Neural cell (in vitro differentiated cells): Measurements from ENCODE around the gene MICALL1. TPM values are rescaled to one million over a fixed set of nuclear protein-coding genes. Genes with fewer than 3 reads are reported as not detected.

Experiments
- H2AFZ ChIP-seq: fragments of 200-600, 300-800 bp; sonication (generic), shearing (Covaris generic); 2 replicates; pipeline ENCODE4 v1.6.0; 2014; ENCODE audit warnings: low read depth, mild to moderate bottlenecking, antibody characterized with exemption, low read length, moderate library complexity
- H3F3A ChIP-seq: fragments of 200-600 bp; shearing (Covaris generic); 2 replicates; pipeline ENCODE4 v1.6.1; 2016; ENCODE audit warnings: mild to moderate bottlenecking, moderate library complexity, mixed read lengths, antibody characterized with exemption, low read length; ENCODE audit not compliant: insufficient read depth, poor library complexity, severe bottlenecking
- H3K27ac ChIP-seq: fragments of 200-600, 300-800 bp; sonication (generic), shearing (Covaris generic); 2 replicates; pipeline ENCODE4 v1.5.1; 2014; ENCODE audit warnings: mild to moderate bottlenecking, low read length, moderate library complexity
- H3K27me3 ChIP-seq: fragments of 300-800, 200-600 bp; sonication (generic), shearing (Covaris generic); 2 replicates; pipeline ENCODE4 v1.6.0; 2014; ENCODE audit warnings: mild to moderate bottlenecking, low read depth, low read length, moderate library complexity; ENCODE audit not compliant: insufficient read depth
- H3K36me3 ChIP-seq: fragments of 300-800, 200-600 bp; sonication (generic), shearing (Covaris generic); 2 replicates; pipeline ENCODE4 v1.5.1; 2014; ENCODE audit warnings: mild to moderate bottlenecking, antibody characterized with exemption, low read length, moderate library complexity; ENCODE audit not compliant: insufficient read depth
- H3K4me2 ChIP-seq: fragments of 300-800, 200-600 bp; sonication (generic), shearing (Covaris generic); 2 replicates; pipeline ENCODE4 v1.6.0; 2014; ENCODE audit warnings: mild to moderate bottlenecking, low read length
- H3K4me3 ChIP-seq: fragments of 300-800, 200-600 bp; sonication (generic), shearing (Covaris generic); 2 replicates; pipeline ENCODE4 v1.5.1; 2014; ENCODE audit warnings: mild to moderate bottlenecking, low read length, moderate library complexity
- H3K79me2 ChIP-seq: fragments of 200-600 bp; shearing (Covaris generic); replicated peaks from 2 replicates; pipeline ENCODE4 v1.6.0; 2014; ENCODE audit warnings: mild to moderate bottlenecking, low read length, moderate library complexity; ENCODE audit not compliant: insufficient read depth
- H3K9ac ChIP-seq: fragments of 300-800, 200-600 bp; sonication (generic), shearing (Covaris generic); 2 replicates; pipeline ENCODE4 v1.6.1; 2016; ENCODE audit warnings: mild to moderate bottlenecking, low read length, mixed read lengths
- H3K9me2 ChIP-seq: fragments of 200-600 bp; shearing (Covaris generic); 2 replicates; pipeline ENCODE4 v1.6.1; 2016; ENCODE audit warnings: mild to moderate bottlenecking, low read length, mixed read lengths; ENCODE audit not compliant: insufficient read depth
- H3K9me3 ChIP-seq: fragments of 200-600, 300-800 bp; sonication (generic), shearing (Covaris generic); 2 replicates; pipeline ENCODE4 v1.6.1; 2016; ENCODE audit warnings: mild to moderate bottlenecking, mixed run types, low read length, moderate library complexity, mixed read lengths
- H4K20me1 ChIP-seq: fragments of 200-600 bp; shearing (Covaris generic); 2 replicates; pipeline ENCODE4 v1.6.1; 2016; ENCODE audit warnings: mild to moderate bottlenecking, mixed run types; ENCODE audit not compliant: insufficient read depth
- CTCF ChIP-seq: fragments of 450-650 bp; IDR thresholded peaks from 2 replicates; pipeline ENCODE4 v1.5.1; 2014; ENCODE audit warnings: antibody characterized with exemption, mild to moderate bottlenecking, moderate library complexity; ENCODE audit not compliant: poor library complexity, severe bottlenecking
- EP300 ChIP-seq: fragments of 450-650 bp; conservative IDR thresholded peaks from 2 replicates; pipeline ENCODE4 v1.6.1; 2014; ENCODE audit warnings: antibody characterized with exemption, mild to moderate bottlenecking, moderate library complexity; ENCODE audit not compliant: poor library complexity, severe bottlenecking
- EZH2 ChIP-seq: fragments of 200-600, 300-800 bp; shearing (Covaris generic), sonication (generic); IDR thresholded peaks from 2 replicates; pipeline ENCODE4 v1.6.1; 2014; ENCODE audit warnings: antibody characterized with exemption, low read length, borderline replicate concordance, mild to moderate bottlenecking; ENCODE audit not compliant: insufficient read depth, poor library complexity, severe bottlenecking
- MXI1 ChIP-seq: fragments of 450-650 bp; conservative IDR thresholded peaks from 2 replicates; pipeline ENCODE4 v1.6.1; 2014; ENCODE audit warnings: antibody characterized with exemption, mild to moderate bottlenecking; ENCODE audit not compliant: poor library complexity, severe bottlenecking
- POLR2AphosphoS5 ChIP-seq: IDR thresholded peaks from 2 replicates; pipeline ENCODE4 v1.6.1; 2012
- RAD21 ChIP-seq: fragments of 450-650 bp; conservative IDR thresholded peaks from 2 replicates; pipeline ENCODE4 v1.6.1; 2014; ENCODE audit warnings: antibody characterized with exemption, mild to moderate bottlenecking, moderate library complexity
- REST ChIP-seq: IDR thresholded peaks from 2 replicates; pipeline ENCODE4 v1.6.1; 2012; ENCODE audit warnings: borderline replicate concordance
- SMC3 ChIP-seq: fragments of 450-650 bp; conservative IDR thresholded peaks from 2 replicates; pipeline ENCODE4 v1.6.1; 2014; ENCODE audit warnings: antibody characterized with exemption, mild to moderate bottlenecking, moderate library complexity; ENCODE audit not compliant: poor library complexity
- TAF1 ChIP-seq: IDR thresholded peaks from 2 replicates; pipeline ENCODE4 v1.6.1; 2012; ENCODE audit warnings: low read depth
- polyA plus RNA-seq: library from polyadenylated mRNA; depleted of rRNA; stranded (reverse); fragments of >200 nt; gene quantifications from 2 replicates; pipeline ENCODE4 v1.2.3, GENCODE V29; 2014

The MICALL1 gene
- polyA plus RNA-seq, 1 donor from 2014 or later, result 11.4 TPM

DNA sequence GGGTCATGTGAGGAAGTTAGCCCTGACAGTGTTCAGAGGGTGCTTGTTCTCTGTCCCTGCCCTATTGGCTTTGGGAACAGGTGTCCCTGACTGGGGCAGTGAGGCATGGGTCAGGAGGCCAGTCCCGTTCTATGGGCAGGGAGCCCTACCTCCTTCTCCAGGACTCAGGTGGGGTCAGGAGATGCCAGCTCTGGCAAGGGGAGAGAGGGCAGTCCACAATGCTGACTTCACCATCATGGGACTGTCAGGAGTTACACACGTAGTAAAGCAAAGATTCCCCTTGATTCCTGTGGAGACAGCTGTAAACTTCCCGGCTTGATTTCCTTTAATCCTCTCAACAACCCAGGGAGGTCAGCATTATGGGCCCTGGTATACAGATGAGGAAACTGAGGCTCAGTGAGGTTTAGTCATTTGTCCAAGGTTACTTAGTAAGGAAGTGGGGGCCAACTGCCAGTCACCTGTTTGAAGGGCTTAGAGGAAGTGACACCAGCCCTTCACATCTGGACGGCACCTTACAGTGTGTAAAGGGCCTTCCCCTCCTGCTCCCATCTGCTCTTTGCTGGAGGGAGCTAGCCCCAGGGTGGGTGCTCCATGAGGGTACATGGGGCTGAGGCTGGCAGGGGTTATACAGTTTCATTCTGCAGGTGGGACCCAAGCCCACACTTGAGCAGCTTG is 11.9 kb downstream of the MICALL1 start:
- no peaks in the 10 kb centered on the region for H3F3A ChIP-seq
- no peaks in the 10 kb centered on the region for H3K9me2 ChIP-seq
- TF ChIP-seq MXI1 (no peak), CTCF (no peak), POLR2AphosphoS5 (no peak), EZH2 (no peak), TAF1 (no peak), SMC3 (no peak), EP300 (no peak), REST (no peak)
- H3K27ac ChIP-seq, result no peak overlapping the region
- no peak overlapping the region for H2AFZ ChIP-seq
- no peak overlapping the region for H3K9ac ChIP-seq
- no peaks in the 10 kb centered on the region for H3K9me3 ChIP-seq
- H3K36me3 ChIP-seq, result no peaks in the 10 kb centered on the region
- H3K4me3 ChIP-seq, result no peak overlapping the region
- no peak overlapping the region for H3K4me2 ChIP-seq
- H3K79me2 ChIP-seq, result no peaks in the 10 kb centered on the region
- no peaks in the 10 kb centered on the region for H4K20me1 ChIP-seq
- H3K27me3 ChIP-seq, result no peaks in the 10 kb centered on the region

- no peak for TF ChIP-seq REST
- TF ChIP-seq EZH2, result no peak
- TF ChIP-seq RAD21, result no peak
- TF ChIP-seq POLR2AphosphoS5, result no peak
- TF ChIP-seq SMC3, result no peak
- TF ChIP-seq EP300, result no peak
- TF ChIP-seq MXI1, result no peak
- no peak for TF ChIP-seq TAF1
- Histone ChIP-seq H3K9ac (no peak overlapping the region), H3F3A (no peaks in the 10 kb centered on the region), H3K27me3 (no peaks in the 10 kb centered on the region), H3K9me3 (no peaks in the 10 kb centered on the region), H3K27ac (no peak overlapping the region), H3K4me3 (no peak overlapping the region), H4K20me1 (no peaks in the 10 kb centered on the region), H3K36me3 (no peaks in the 10 kb centered on the region), H2AFZ (no peak overlapping the region), H3K9me2 (no peaks in the 10 kb centered on the region), H3K4me2 (no peak overlapping the region), H3K79me2 (no peaks in the 10 kb centered on the region)
These were observed 12.6 kb downstream of the MICALL1 start for GRCh38 chr22:37918580-37919270.
